Keratinocyte (primary cell): ENCODE data around the gene ATF7. TPM values are rescaled to one million over a fixed set of nuclear protein-coding genes. Genes with fewer than 3 reads are reported as not detected.

Source experiments
- DNase-seq: peaks from one replicate; pipeline ENCODE4 v3.0.0-alpha.2; 2011; ENCODE audit warnings: low read depth, missing footprints, low spot score
- FAIRE-seq: peaks from 2 replicates; lab custom pipeline; 2011; peaks lifted over from hg19 to GRCh38; lab: Jason Lieb, UNC
- H2AFZ ChIP-seq: 2 replicates; pipeline ENCODE4 v1.6.0; 2012; ENCODE audit warnings: low read length, control low read depth, inconsistent platforms; ENCODE audit not compliant: control insufficient read depth
- H3K27ac ChIP-seq: 2 replicates; pipeline ENCODE4 v1.5.1; 2011; ENCODE audit warnings: low read length; ENCODE audit not compliant: control insufficient read depth, insufficient read depth
- H3K27me3 ChIP-seq: 3 replicates; pipeline ENCODE4 v1.6.0; 2011; ENCODE audit warnings: low read length; ENCODE audit not compliant: control insufficient read depth, insufficient read depth; ENCODE audit errors: extremely low read depth
- H3K36me3 ChIP-seq, 2 experiments: 2 replicates in 1 of 2; 3 replicates in 1 of 2; pipeline ENCODE4 v1.5.1; 2011; ENCODE audit warnings: low read length in 2 of 2, mild to moderate bottlenecking in 1 of 2; ENCODE audit not compliant: control insufficient read depth in 2 of 2, insufficient read depth in 2 of 2; ENCODE audit errors: extremely low read depth in 1 of 2
- H3K4me1 ChIP-seq: 3 replicates; pipeline ENCODE4 v1.5.1; 2011; ENCODE audit warnings: low read length; ENCODE audit not compliant: control insufficient read depth, insufficient read depth; ENCODE audit errors: extremely low read depth
- H3K4me2 ChIP-seq: 3 replicates; pipeline ENCODE4 v1.6.0; 2011; ENCODE audit warnings: low read depth, low read length; ENCODE audit not compliant: control insufficient read depth, insufficient read depth; ENCODE audit errors: extremely low read depth
- H3K4me3 ChIP-seq, 3 experiments: fragments of 200-600 bp in 1 of 3; sonication (generic) in 1 of 3; 2 replicates in 2 of 3; 3 replicates in 1 of 3; pipeline ENCODE4 v1.5.1; 2011 to 2016; ENCODE audit warnings: low read length in 3 of 3, mild to moderate bottlenecking in 3 of 3, control low read depth in 2 of 3, inconsistent platforms in 1 of 3, low read depth in 1 of 3, mixed read lengths in 1 of 3, mixed run types in 1 of 3, moderate library complexity in 1 of 3; ENCODE audit not compliant: control insufficient read depth in 2 of 3, insufficient read depth in 2 of 3; ENCODE audit errors: extremely low read depth in 1 of 3
- H3K79me2 ChIP-seq: 2 replicates; pipeline ENCODE4 v1.6.0; 2012; ENCODE audit warnings: low read length; ENCODE audit not compliant: control insufficient read depth, insufficient read depth
- H3K9ac ChIP-seq: 3 replicates; pipeline ENCODE4 v1.6.0; 2011; ENCODE audit warnings: low read length; ENCODE audit not compliant: control insufficient read depth, insufficient read depth; ENCODE audit errors: extremely low read depth
- H3K9me1 ChIP-seq: 3 replicates; pipeline ENCODE4 v1.6.0; 2011; ENCODE audit warnings: low read length; ENCODE audit not compliant: control insufficient read depth, insufficient read depth; ENCODE audit errors: extremely low read depth
- H3K9me3 ChIP-seq: 2 replicates; pipeline ENCODE4 v1.5.1; 2012; ENCODE audit warnings: low read depth, low read length; ENCODE audit not compliant: control insufficient read depth
- H4K20me1 ChIP-seq: 3 replicates; pipeline ENCODE4 v1.6.0; 2011; ENCODE audit warnings: low read length; ENCODE audit not compliant: control insufficient read depth, insufficient read depth; ENCODE audit errors: extremely low read depth
- EZH2 ChIP-seq: IDR thresholded peaks from one replicate; pipeline ENCODE4 v1.6.1; 2012; ENCODE audit warnings: inconsistent platforms, mild to moderate bottlenecking, low read length, moderate library complexity
- dilution Hi-C: fragments of 300-500 bp; cut with MboI; formaldehyde crosslinking; loops from one replicate; pipeline ENCODE4 v1.7.0; 2020; ENCODE audit warnings: low sequenced_read_pairs; ENCODE audit not compliant: extremely low pct_ligation_motif_present
- polyA plus RNA-seq, 5 experiments: library from polyadenylated mRNA; depleted of rRNA in 3 of 5; stranded (reverse) in 3 of 5; stranded (forward) in 1 of 5; unstranded in 1 of 5; fragments of >200 nt; gene quantifications; 1 replicate in 1 of 5; 2 replicates in 3 of 5; 3 replicates in 1 of 5; pipeline versions ENCODE4 v1.2.1 to v1.2.3, GENCODE V29; 2011 to 2012; ENCODE audit warnings: missing spikeins in 2 of 5, low read depth in 1 of 5, low replicate concordance in 1 of 5
- TF ChIP-seq, protein P1 (sequence below), 3 experiments: IDR thresholded peaks in 1 of 3; conservative IDR thresholded peaks in 1 of 3; optimal IDR thresholded peaks in 1 of 3; 2 replicates in 2 of 3; 3 replicates in 1 of 3; pipeline versions ENCODE3 to v1.5.1; 2011; ENCODE audit warnings: low read length in 3 of 3, mild to moderate bottlenecking in 3 of 3, moderate library complexity in 2 of 3, control low read depth in 1 of 3, inconsistent platforms in 1 of 3; ENCODE audit not compliant: insufficient read depth in 2 of 3; ENCODE audit errors: extremely low read depth in 1 of 3

The ATF7 gene
- polyA plus RNA-seq, 1 donor (not counting 4 experiments of a cell fraction or from before 2014, with no cell fraction given) = 16.3 TPM

GRCh38 chr12:53478865-53479264, 147.3 kb downstream of the ATF7 start:
- peaks cover 34 to 64% of the 10 kb centered on the region in 2 experiments for H3K36me3 ChIP-seq
- H3K27ac ChIP-seq = no peak overlapping the region

DNA sequence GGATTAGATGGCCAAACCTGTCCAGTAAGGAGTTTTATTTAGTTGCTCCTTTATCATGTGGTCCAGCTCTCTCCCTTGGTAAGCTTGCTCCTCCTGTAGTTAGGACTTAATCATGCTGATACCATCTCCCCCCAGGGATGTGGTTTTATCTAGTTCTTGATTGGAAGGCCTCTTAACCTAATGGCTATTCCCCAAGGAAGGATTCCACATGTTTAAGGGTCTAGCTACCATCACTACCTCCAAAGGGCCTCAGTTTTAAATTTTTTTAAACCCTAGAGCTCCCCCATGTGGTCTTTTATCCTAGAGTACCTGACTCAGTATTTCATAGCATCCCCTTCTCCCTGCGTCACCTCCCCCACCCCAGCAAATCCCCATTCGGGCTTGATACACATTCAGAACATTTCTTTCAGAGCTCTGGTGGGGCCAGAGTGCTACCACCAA, 149.4 kb downstream of the ATF7 start:
- dilution Hi-C loops = no loop called here
- peaks cover 3% of the 10 kb centered on the region for H3K9me1 ChIP-seq
- DNase-seq (no peak), FAIRE-seq (no peak)
- no peak overlapping the region for H3K27ac ChIP-seq
- H4K20me1 ChIP-seq = peaks cover 25% of the 10 kb centered on the region
- H3K36me3 ChIP-seq = peaks cover 36 to 67% of the 10 kb centered on the region in 2 experiments
- no peaks in the 10 kb centered on the region for H3K9me3 ChIP-seq
- H2AFZ ChIP-seq = no peak overlapping the region
- no peak for TF ChIP-seq EZH2
- TF ChIP-seq, protein P1, sequence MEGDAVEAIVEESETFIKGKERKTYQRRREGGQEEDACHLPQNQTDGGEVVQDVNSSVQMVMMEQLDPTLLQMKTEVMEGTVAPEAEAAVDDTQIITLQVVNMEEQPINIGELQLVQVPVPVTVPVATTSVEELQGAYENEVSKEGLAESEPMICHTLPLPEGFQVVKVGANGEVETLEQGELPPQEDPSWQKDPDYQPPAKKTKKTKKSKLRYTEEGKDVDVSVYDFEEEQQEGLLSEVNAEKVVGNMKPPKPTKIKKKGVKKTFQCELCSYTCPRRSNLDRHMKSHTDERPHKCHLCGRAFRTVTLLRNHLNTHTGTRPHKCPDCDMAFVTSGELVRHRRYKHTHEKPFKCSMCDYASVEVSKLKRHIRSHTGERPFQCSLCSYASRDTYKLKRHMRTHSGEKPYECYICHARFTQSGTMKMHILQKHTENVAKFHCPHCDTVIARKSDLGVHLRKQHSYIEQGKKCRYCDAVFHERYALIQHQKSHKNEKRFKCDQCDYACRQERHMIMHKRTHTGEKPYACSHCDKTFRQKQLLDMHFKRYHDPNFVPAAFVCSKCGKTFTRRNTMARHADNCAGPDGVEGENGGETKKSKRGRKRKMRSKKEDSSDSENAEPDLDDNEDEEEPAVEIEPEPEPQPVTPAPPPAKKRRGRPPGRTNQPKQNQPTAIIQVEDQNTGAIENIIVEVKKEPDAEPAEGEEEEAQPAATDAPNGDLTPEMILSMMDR (optimal IDR thresholded peaks at IDR 0.05 in 1 of 3, IDR thresholded peaks at IDR 0.05 in 1 of 3, conservative IDR thresholded peaks at IDR 0.05 in 1 of 3; ENCODE audit: extremely low read depth in 1 of 3, insufficient read depth in 2 of 3, low read length in 3 of 3) = peak in 2 of 3 experiments; percentile 10 to 32
- H3K79me2 ChIP-seq = peaks cover 34% of the 10 kb centered on the region
- H3K4me3 ChIP-seq = no peak overlapping the region
- H3K9ac ChIP-seq = no peak overlapping the region
- no peaks in the 10 kb centered on the region for H3K27me3 ChIP-seq
- H3K4me2 ChIP-seq = no peak overlapping the region
- peaks cover 7% of the 10 kb centered on the region for H3K4me1 ChIP-seq

More at GRCh38 chr12:53478865-53479264, 147.3 kb downstream of the ATF7 start:
- dilution Hi-C loops = no loop called here
- no peak overlapping the region for H3K9ac ChIP-seq
- H3K4me2 ChIP-seq = no peak overlapping the region
- no peaks in the 10 kb centered on the region for H3K27me3 ChIP-seq
- TF ChIP-seq, protein P1 (optimal IDR thresholded peaks at IDR 0.05 in 1 of 3, IDR thresholded peaks at IDR 0.05 in 1 of 3, conservative IDR thresholded peaks at IDR 0.05 in 1 of 3; ENCODE audit: extremely low read depth in 1 of 3, insufficient read depth in 2 of 3, low read length in 3 of 3) = no peak
- no peak for TF ChIP-seq EZH2
- no peak for FAIRE-seq
- no peak overlapping the region for H2AFZ ChIP-seq
- H3K9me3 ChIP-seq = no peaks in the 10 kb centered on the region
- H3K9me1 ChIP-seq = peaks cover 3% of the 10 kb centered on the region
- DNase-seq = no peak
- H3K4me1 ChIP-seq = peaks cover 23% of the 10 kb centered on the region
- peaks cover 21% of the 10 kb centered on the region for H4K20me1 ChIP-seq
- no peak overlapping the region for H3K4me3 ChIP-seq
- peaks cover 17% of the 10 kb centered on the region for H3K79me2 ChIP-seq
